T-helper 17 cell (primary cell): ENCODE data around the gene MLANA. TPM values are rescaled to one million over a fixed set of nuclear protein-coding genes. Genes with fewer than 3 reads are reported as not detected.
A peak's percentile ranks its signal among the peaks of the same experiment; 100 is the strongest.

Experiments
- ATAC-seq: fragments of 150-1000 bp; cut with Tn5 transposase; 2 replicates; pipeline ENCODE4 v1.10.0; 2021; ENCODE audit warnings: mild to moderate bottlenecking, moderate library complexity
- DNase-seq, 3 donors: peaks; one replicate each; pipeline versions ENCODE4 v3.0.0 to v3.0.0-alpha.2; 2020 to 2021
- H3K9me3 ChIP-seq: one replicate; pipeline ENCODE4 v1.7.0; 2013; ENCODE audit warnings: low read length, mild to moderate bottlenecking; ENCODE audit not compliant: control insufficient read depth, poor library complexity, severe bottlenecking
- H3K27ac Mint-ChIP-seq: one replicate; pipeline ENCODE4 v1.8.0; 2022; ENCODE audit warnings: mild to moderate bottlenecking, moderate library complexity, mixed read lengths
- H3K27me3 Mint-ChIP-seq: one replicate; pipeline ENCODE4 v1.8.0; 2022; ENCODE audit warnings: mixed read lengths
- H3K36me3 Mint-ChIP-seq: one replicate; pipeline ENCODE4 v1.8.0; 2022; ENCODE audit warnings: low read depth, mixed read lengths
- H3K4me1 Mint-ChIP-seq: one replicate; pipeline ENCODE4 v1.8.0; 2022; ENCODE audit warnings: mild to moderate bottlenecking, mixed read lengths
- H3K4me3 Mint-ChIP-seq: one replicate; pipeline ENCODE4 v1.8.0; 2022; ENCODE audit warnings: mild to moderate bottlenecking, moderate library complexity, mixed read lengths
- total RNA-seq, 4 donors: library from RNA in 2 of 4; stranded (reverse) in 2 of 4; gene quantifications; one replicate each; pipeline ENCODE4 v1.2.3 and lab custom pipeline; 2022 to 2026

Gene MLANA
- total RNA-seq, 2 donors from 2014 or later = not detected

- H3K4me1 Mint-ChIP-seq = peaks cover 2% of the 10 kb centered on the region
- H3K27ac Mint-ChIP-seq = no peak overlapping the region
- no peaks in the 10 kb centered on the region for H3K9me3 ChIP-seq
- H3K36me3 Mint-ChIP-seq = peaks cover 5% of the 10 kb centered on the region
- no peaks in the 10 kb centered on the region for H3K27me3 Mint-ChIP-seq
- DNase-seq = no peak
- H3K4me3 Mint-ChIP-seq = no peak overlapping the region
- no peak for ATAC-seq
Observed at GRCh38 chr9:5895782-5896181, 5.1 kb downstream of the MLANA start.

- no peak for ATAC-seq
Observed at GRCh38 chr9:5896863-5897262, 6.2 kb downstream of the MLANA start.

GRCh38 chr9:5897851-5898250, 7.2 kb downstream of the MLANA start:
- DNase-seq (no peak), ATAC-seq (no peak)
- Mint-ChIP-seq H3K27me3 (no peaks in the 10 kb centered on the region), H3K4me1 (peaks cover 4% of the 10 kb centered on the region), H3K27ac (no peak overlapping the region), H3K36me3 (peaks cover 7% of the 10 kb centered on the region), H3K4me3 (no peak overlapping the region)
- no peaks in the 10 kb centered on the region for H3K9me3 ChIP-seq

More at GRCh38 chr9:5896863-5897262, 6.2 kb downstream of the MLANA start:
- no peak overlapping the region for H3K27ac Mint-ChIP-seq
- DNase-seq = no peak
- no peaks in the 10 kb centered on the region for H3K9me3 ChIP-seq
- no peak overlapping the region for H3K4me3 Mint-ChIP-seq
- H3K36me3 Mint-ChIP-seq = peaks cover 5% of the 10 kb centered on the region
- no peaks in the 10 kb centered on the region for H3K27me3 Mint-ChIP-seq
- H3K4me1 Mint-ChIP-seq = peaks cover 2% of the 10 kb centered on the region

GRCh38 chr9:5899292-5899691, 8.6 kb downstream of the MLANA start:
- Mint-ChIP-seq H3K27ac (peak overlapping the region; percentile 37), H3K4me1 (peaks cover 4% of the 10 kb centered on the region), H3K27me3 (no peaks in the 10 kb centered on the region), H3K36me3 (peaks cover 7% of the 10 kb centered on the region), H3K4me3 (no peak overlapping the region)
- DNase-seq (no peak), ATAC-seq (no peak)
- no peaks in the 10 kb centered on the region for H3K9me3 ChIP-seq

GRCh38 chr9:5900622-5901021, 9.9 kb downstream of the MLANA start:
- Mint-ChIP-seq H3K36me3 (peaks cover 5% of the 10 kb centered on the region), H3K4me3 (no peak overlapping the region), H3K27ac (no peak overlapping the region), H3K27me3 (no peaks in the 10 kb centered on the region), H3K4me1 (peaks cover 4% of the 10 kb centered on the region)
- no peak for DNase-seq
- ATAC-seq = no peak
- no peaks in the 10 kb centered on the region for H3K9me3 ChIP-seq

GRCh38 chr9:5902377-5902776, 11.7 kb downstream of the MLANA start:
- H3K27ac Mint-ChIP-seq = peak overlapping the region; percentile 27
- DNase-seq = no peak
- ATAC-seq = no peak
- no peak overlapping the region for H3K4me3 Mint-ChIP-seq
- peaks cover 4% of the 10 kb centered on the region for H3K4me1 Mint-ChIP-seq
- H3K27me3 Mint-ChIP-seq = no peaks in the 10 kb centered on the region
- H3K36me3 Mint-ChIP-seq = peaks cover 5% of the 10 kb centered on the region
- no peaks in the 10 kb centered on the region for H3K9me3 ChIP-seq

- Mint-ChIP-seq H3K4me1 (peaks cover 5% of the 10 kb centered on the region), H3K36me3 (peaks cover 2% of the 10 kb centered on the region), H3K27me3 (no peaks in the 10 kb centered on the region), H3K27ac (no peak overlapping the region), H3K4me3 (no peak overlapping the region)
- no peaks in the 10 kb centered on the region for H3K9me3 ChIP-seq
- no peak for ATAC-seq
- no peak for DNase-seq
Observed at GRCh38 chr9:5908918-5909317, 18.2 kb downstream of the MLANA start.

- Mint-ChIP-seq H3K4me1 (peaks cover 5% of the 10 kb centered on the region), H3K4me3 (no peak overlapping the region), H3K36me3 (peaks cover 2% of the 10 kb centered on the region), H3K27ac (no peak overlapping the region), H3K27me3 (no peaks in the 10 kb centered on the region)
- DNase-seq (no peak), ATAC-seq (no peak)
- no peaks in the 10 kb centered on the region for H3K9me3 ChIP-seq
Observed at GRCh38 chr9:5909976-5910375, 19.3 kb downstream of the MLANA start.

GRCh38 chr9:5910413-5911057, 19.8 kb downstream of the MLANA start:
- no peak for ATAC-seq
- no peak overlapping the region for H3K4me3 Mint-ChIP-seq

GRCh38 chr9:5915438-5915837, 24.7 kb downstream of the MLANA start:
- Mint-ChIP-seq H3K27me3 (no peaks in the 10 kb centered on the region), H3K36me3 (peaks cover 6% of the 10 kb centered on the region), H3K4me3 (no peak overlapping the region), H3K27ac (no peak overlapping the region), H3K4me1 (peaks cover 7% of the 10 kb centered on the region)
- no peaks in the 10 kb centered on the region for H3K9me3 ChIP-seq
- no peak for ATAC-seq
- no peak for DNase-seq

More at GRCh38 chr9:5910413-5911057, 19.8 kb downstream of the MLANA start:
- no peak for DNase-seq
- Mint-ChIP-seq H3K27ac (no peak overlapping the region), H3K4me1 (peaks cover 5% of the 10 kb centered on the region), H3K27me3 (no peaks in the 10 kb centered on the region), H3K36me3 (peaks cover 2% of the 10 kb centered on the region)
- H3K9me3 ChIP-seq = no peaks in the 10 kb centered on the region

GRCh38 chr9:5917273-5917672, 26.6 kb downstream of the MLANA start:
- H3K27ac Mint-ChIP-seq = no peak overlapping the region
- H3K27me3 Mint-ChIP-seq = no peaks in the 10 kb centered on the region
- H3K4me3 Mint-ChIP-seq = peak overlapping the region; percentile 68
- no peaks in the 10 kb centered on the region for H3K9me3 ChIP-seq
- DNase-seq (no peak), ATAC-seq (no peak)
- H3K36me3 Mint-ChIP-seq = peaks cover 14% of the 10 kb centered on the region
- peaks cover 5% of the 10 kb centered on the region for H3K4me1 Mint-ChIP-seq

- Mint-ChIP-seq H3K4me1 (peaks cover 5% of the 10 kb centered on the region), H3K27ac (no peak overlapping the region), H3K4me3 (no peak overlapping the region), H3K27me3 (no peaks in the 10 kb centered on the region), H3K36me3 (peaks cover 14% of the 10 kb centered on the region)
- DNase-seq (no peak), ATAC-seq (no peak)
- H3K9me3 ChIP-seq = no peaks in the 10 kb centered on the region
Observed at GRCh38 chr9:5917888-5918287, 27.2 kb downstream of the MLANA start.

GRCh38 chr9:5918460-5918859, 27.8 kb downstream of the MLANA start:
- ATAC-seq = no peak
- no peak overlapping the region for H3K4me3 Mint-ChIP-seq
- peaks cover 14% of the 10 kb centered on the region for H3K36me3 Mint-ChIP-seq

GRCh38 chr9:5920860-5921328, 30.2 kb downstream of the MLANA start:
- H3K9me3 ChIP-seq = no peaks in the 10 kb centered on the region
- peaks cover 14% of the 10 kb centered on the region for H3K36me3 Mint-ChIP-seq
- no peak for DNase-seq
- H3K27me3 Mint-ChIP-seq = no peaks in the 10 kb centered on the region
- peaks cover 5% of the 10 kb centered on the region for H3K4me1 Mint-ChIP-seq
- H3K27ac Mint-ChIP-seq = no peak overlapping the region
- no peak overlapping the region for H3K4me3 Mint-ChIP-seq
- ATAC-seq = no peak

More at GRCh38 chr9:5918460-5918859, 27.8 kb downstream of the MLANA start:
- DNase-seq = no peak
- H3K9me3 ChIP-seq = no peaks in the 10 kb centered on the region
- H3K4me1 Mint-ChIP-seq = peaks cover 5% of the 10 kb centered on the region
- no peaks in the 10 kb centered on the region for H3K27me3 Mint-ChIP-seq
- H3K27ac Mint-ChIP-seq = no peak overlapping the region
